ENCODE data around the gene UBALD2. TPM values are rescaled to one million over a fixed set of nuclear protein-coding genes. Genes with fewer than 3 reads are reported as not detected.

UBALD2 gene
- total and polyA plus RNA-seq, 2 of the 13 experiments (the other 11 are each of a cell fraction or from before 2014, with no cell fraction given) = 3.3 to 89.7 TPM

DNA sequence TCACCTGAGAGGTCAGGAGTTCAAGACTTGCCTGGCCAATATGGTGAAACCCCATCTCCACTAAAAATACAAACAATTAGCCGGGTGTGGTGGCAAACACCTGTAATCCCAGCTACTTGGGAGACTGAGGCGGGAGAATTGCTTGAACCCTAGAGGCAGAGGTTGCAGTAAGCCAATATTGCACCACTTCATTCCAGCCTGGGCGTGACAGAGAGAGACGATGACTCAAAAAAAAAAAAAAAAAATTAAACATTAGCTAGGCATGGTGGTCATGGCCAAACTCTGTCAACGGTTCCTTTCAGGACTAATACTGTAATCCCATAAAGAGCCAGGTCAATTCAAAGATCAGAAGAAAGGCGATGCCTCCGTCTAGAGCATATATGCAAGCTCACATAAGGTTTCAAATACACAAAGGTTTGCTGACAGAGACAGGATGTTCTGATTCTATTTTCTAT lies 27.3 kb upstream of the UBALD2 start (continued):
- TF ChIP-seq, protein P1, sequence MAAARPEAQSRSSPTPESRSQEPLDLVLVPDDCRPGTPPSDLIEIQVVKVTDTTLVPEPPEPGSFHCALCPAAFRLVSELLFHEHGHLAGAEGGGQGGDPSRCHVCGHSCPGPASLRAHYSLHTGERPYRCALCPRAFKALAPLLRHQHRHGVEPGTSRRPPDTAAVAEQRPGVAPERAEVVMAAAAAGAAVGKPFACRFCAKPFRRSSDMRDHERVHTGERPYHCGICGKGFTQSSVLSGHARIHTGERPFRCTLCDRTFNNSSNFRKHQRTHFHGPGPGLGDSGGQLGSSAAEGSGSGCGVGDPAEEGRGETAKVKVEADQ (CRISPR knock-in tag; IDR thresholded peaks at IDR 0.05; ENCODE audit: borderline replicate concordance) = no peak
- TF ChIP-seq, protein P2, sequence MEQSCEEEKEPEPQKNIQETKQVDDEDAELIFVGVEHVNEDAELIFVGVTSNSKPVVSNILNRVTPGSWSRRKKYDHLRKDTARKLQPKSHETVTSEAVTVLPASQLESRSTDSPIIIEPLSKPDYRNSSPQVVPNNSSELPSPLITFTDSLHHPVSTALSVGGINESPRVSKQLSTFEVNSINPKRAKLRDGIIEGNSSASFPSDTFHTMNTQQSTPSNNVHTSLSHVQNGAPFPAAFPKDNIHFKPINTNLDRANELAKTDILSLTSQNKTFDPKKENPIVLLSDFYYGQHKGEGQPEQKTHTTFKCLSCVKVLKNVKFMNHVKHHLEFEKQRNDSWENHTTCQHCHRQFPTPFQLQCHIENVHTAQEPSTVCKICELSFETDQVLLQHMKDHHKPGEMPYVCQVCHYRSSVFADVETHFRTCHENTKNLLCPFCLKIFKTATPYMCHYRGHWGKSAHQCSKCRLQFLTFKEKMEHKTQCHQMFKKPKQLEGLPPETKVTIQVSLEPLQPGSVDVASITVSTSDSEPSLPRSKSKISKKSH (CRISPR knock-in tag; IDR thresholded peaks at IDR 0.05; ENCODE audit: borderline replicate concordance) = no peak
- no peak for TF ChIP-seq SRSF4 (IDR thresholded peaks at IDR 0.05; ENCODE audit: low read depth, low read length, poor library complexity, severe bottlenecking)
- TF ChIP-seq IKZF1 (IDR thresholded peaks at IDR 0.05) = no peak
- no peak for TF ChIP-seq MYNN (CRISPR knock-in tag; IDR thresholded peaks at IDR 0.05; ENCODE audit: low read depth)
- TF ChIP-seq CAMTA2 (CRISPR knock-in tag; IDR thresholded peaks at IDR 0.05; ENCODE audit: borderline replicate concordance) = no peak
- no peak for TF ChIP-seq ZNF879 (CRISPR knock-in tag; IDR thresholded peaks at IDR 0.05)
- TF ChIP-seq GTF2F1 (IDR thresholded peaks at IDR 0.05; ENCODE audit: low read length) = no peak
- TF ChIP-seq FOXC1 (CRISPR knock-in tag; IDR thresholded peaks at IDR 0.05; ENCODE audit: borderline replicate concordance) = no peak
- no peak for TF ChIP-seq ZFP90 (CRISPR knock-in tag; IDR thresholded peaks at IDR 0.05; ENCODE audit: borderline replicate concordance)
- TF ChIP-seq ZNF550 (CRISPR knock-in tag; IDR thresholded peaks at IDR 0.05; ENCODE audit: borderline replicate concordance) = no peak
- no peak for TF ChIP-seq NR3C1 (CRISPR knock-in tag; IDR thresholded peaks at IDR 0.05)
- TF ChIP-seq HNRNPUL1 (IDR thresholded peaks at IDR 0.05; ENCODE audit: low read depth, low read length) = peak; percentile 94
- TF ChIP-seq, protein P3, sequence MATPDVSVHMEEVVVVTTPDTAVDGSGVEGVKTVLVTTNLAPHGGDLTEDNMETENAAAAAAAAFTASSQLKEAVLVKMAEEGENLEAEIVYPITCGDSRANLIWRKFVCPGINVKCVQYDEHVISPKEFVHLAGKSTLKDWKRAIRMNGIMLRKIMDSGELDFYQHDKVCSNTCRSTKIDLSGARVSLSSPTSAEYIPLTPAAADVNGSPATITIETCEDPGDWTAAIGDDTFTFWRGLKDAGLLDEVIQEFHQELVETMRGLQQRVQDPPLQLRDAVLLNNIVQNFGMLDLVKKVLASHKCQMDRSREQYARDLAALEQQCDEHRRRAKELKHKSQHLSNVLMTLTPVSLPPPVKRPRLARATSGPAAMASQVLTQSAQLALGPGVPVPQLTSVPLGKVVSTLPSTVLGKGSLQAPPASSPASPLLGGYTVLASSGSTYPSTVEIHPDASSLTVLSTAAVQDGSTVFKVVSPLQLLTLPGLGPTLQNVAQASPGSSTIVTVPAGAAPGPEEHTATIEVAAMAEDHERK (CRISPR knock-in tag; IDR thresholded peaks at IDR 0.05; ENCODE audit: low read depth) = no peak
- TF ChIP-seq HOXA3 (CRISPR knock-in tag; IDR thresholded peaks at IDR 0.05) = peak; percentile 50; the same call in 1 of the 2 replicates
- no peak for TF ChIP-seq EZH2 (conservative IDR thresholded peaks at IDR 0.05; ENCODE audit: low read depth, low read length)
- TF ChIP-seq ZNF235 (CRISPR knock-in tag; IDR thresholded peaks at IDR 0.05; ENCODE audit: borderline replicate concordance) = no peak
- no peak for TF ChIP-seq ZNF260 (CRISPR knock-in tag; IDR thresholded peaks at IDR 0.05; ENCODE audit: borderline replicate concordance, low read depth)
- TF ChIP-seq ZMYM4 (CRISPR knock-in tag; IDR thresholded peaks at IDR 0.05) = peak; percentile 20; the same call in 1 of the 2 replicates
- no peak for TF ChIP-seq NAIF1 (CRISPR knock-in tag; IDR thresholded peaks at IDR 0.05; ENCODE audit: borderline replicate concordance)
- TF ChIP-seq, protein P4, sequence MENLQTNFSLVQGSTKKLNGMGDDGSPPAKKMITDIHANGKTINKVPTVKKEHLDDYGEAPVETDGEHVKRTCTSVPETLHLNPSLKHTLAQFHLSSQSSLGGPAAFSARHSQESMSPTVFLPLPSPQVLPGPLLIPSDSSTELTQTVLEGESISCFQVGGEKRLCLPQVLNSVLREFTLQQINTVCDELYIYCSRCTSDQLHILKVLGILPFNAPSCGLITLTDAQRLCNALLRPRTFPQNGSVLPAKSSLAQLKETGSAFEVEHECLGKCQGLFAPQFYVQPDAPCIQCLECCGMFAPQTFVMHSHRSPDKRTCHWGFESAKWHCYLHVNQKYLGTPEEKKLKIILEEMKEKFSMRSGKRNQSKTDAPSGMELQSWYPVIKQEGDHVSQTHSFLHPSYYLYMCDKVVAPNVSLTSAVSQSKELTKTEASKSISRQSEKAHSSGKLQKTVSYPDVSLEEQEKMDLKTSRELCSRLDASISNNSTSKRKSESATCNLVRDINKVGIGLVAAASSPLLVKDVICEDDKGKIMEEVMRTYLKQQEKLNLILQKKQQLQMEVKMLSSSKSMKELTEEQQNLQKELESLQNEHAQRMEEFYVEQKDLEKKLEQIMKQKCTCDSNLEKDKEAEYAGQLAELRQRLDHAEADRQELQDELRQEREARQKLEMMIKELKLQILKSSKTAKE (CRISPR knock-in tag; IDR thresholded peaks at IDR 0.05; ENCODE audit: borderline replicate concordance) = no peak; the same call in 1 of the 2 replicates
- no peak for TF ChIP-seq SRY (CRISPR knock-in tag; IDR thresholded peaks at IDR 0.05)
- TF ChIP-seq ZFP36 (IDR thresholded peaks at IDR 0.05; ENCODE audit: borderline replicate concordance, low read depth, low read length, partially characterized antibody) = no peak

All from HepG2 (cell line).